ENCODE data around the gene HAPLN2. TPM values are rescaled to one million over a fixed set of nuclear protein-coding genes. Genes with fewer than 3 reads are reported as not detected.

Gene HAPLN2
- total RNA-seq, 1 experiment from 2014 or later = 0.20 TPM

Other genes with a start within 250 kb of the HAPLN2 start
- gene MEF2D, start 118.6 kb upstream of the HAPLN2 start, total RNA-seq (2014; rRNA removed; shearing (Covaris generic)) = 10.0 and 13.3 TPM in 2 replicates
- gene IQGAP3, start 46.9 kb upstream of the HAPLN2 start, total RNA-seq (2014; rRNA removed; shearing (Covaris generic)) = 16.8 and 21.3 TPM in 2 replicates
- not detected in 2 replicates for gene TTC24, start 39.7 kb upstream of the HAPLN2 start, total RNA-seq (2014; rRNA removed; shearing (Covaris generic))
- gene NAXE, start 27.6 kb upstream of the HAPLN2 start, total RNA-seq (2014; rRNA removed; shearing (Covaris generic)) = 29.7 and 30.1 TPM in 2 replicates
- 22.8 and 25.1 TPM in 2 replicates for gene GPATCH4, start 17.9 kb upstream of the HAPLN2 start, total RNA-seq (2014; rRNA removed; shearing (Covaris generic))
- 0.05 TPM in 1 of 2 replicates, not detected in the other for gene BCAN, start 22.7 kb downstream of the HAPLN2 start, total RNA-seq (2014; rRNA removed; shearing (Covaris generic))
- gene NES, start 58.0 kb downstream of the HAPLN2 start, total RNA-seq (2014; rRNA removed; shearing (Covaris generic)) = 356 and 359 TPM in 2 replicates
- 0.43 and 0.85 TPM in 2 replicates for gene CRABP2, start 86.2 kb downstream of the HAPLN2 start, total RNA-seq (2014; rRNA removed; shearing (Covaris generic))
- 8.6 and 9.9 TPM in 2 replicates for gene METTL25B, start 109.1 kb downstream of the HAPLN2 start, total RNA-seq (2014; rRNA removed; shearing (Covaris generic))
- 29.1 and 33.7 TPM in 2 replicates for gene ISG20L2, start 109.4 kb downstream of the HAPLN2 start, total RNA-seq (2014; rRNA removed; shearing (Covaris generic))
- gene MRPL24, start 121.7 kb downstream of the HAPLN2 start, total RNA-seq (2014; rRNA removed; shearing (Covaris generic)) = 53.4 and 61.3 TPM in 2 replicates
- 276 and 278 TPM in 2 replicates for gene HDGF, start 132.3 kb downstream of the HAPLN2 start, total RNA-seq (2014; rRNA removed; shearing (Covaris generic))
- gene PRCC, start 148.1 kb downstream of the HAPLN2 start, total RNA-seq (2014; rRNA removed; shearing (Covaris generic)) = 56.4 and 61.2 TPM in 2 replicates
- 0.30 TPM in 1 of 2 replicates, not detected in the other for gene SH2D2A, start 197.4 kb downstream of the HAPLN2 start, total RNA-seq (2014; rRNA removed; shearing (Covaris generic))
- not detected in 2 replicates for gene INSRR, start 239.7 kb downstream of the HAPLN2 start, total RNA-seq (2014; rRNA removed; shearing (Covaris generic))
- gene NTRK1, start 241.4 kb downstream of the HAPLN2 start, total RNA-seq (2014; rRNA removed; shearing (Covaris generic)) = not detected in 2 replicates

Measured in SJCRH30 (cell line).